Endodermal cell (in vitro differentiated cells): ENCODE measurements around the gene PRDM16. TPM values are rescaled to one million over a fixed set of nuclear protein-coding genes. Genes with fewer than 3 reads are reported as not detected.

Source experiments
- DNase-seq: peaks from one replicate; pipeline ENCODE4 v3.0.0-alpha.2; 2017
- H3K27ac ChIP-seq: 2 replicates; pipeline ENCODE4 v1.5.1; 2013; ENCODE audit warnings: mild to moderate bottlenecking, low read depth, low read length, moderate library complexity
- H3K27me3 ChIP-seq: 2 replicates; pipeline ENCODE4 v1.6.1; 2013; ENCODE audit warnings: mild to moderate bottlenecking, low read length, moderate library complexity; ENCODE audit not compliant: insufficient read depth, control insufficient read depth, poor library complexity, severe bottlenecking
- H3K36me3 ChIP-seq: 2 replicates; pipeline ENCODE4 v1.7.0; 2013; ENCODE audit warnings: mild to moderate bottlenecking, low read length, moderate library complexity; ENCODE audit not compliant: control insufficient read depth, insufficient read depth
- H3K4me1 ChIP-seq: one replicate; pipeline ENCODE4 v1.7.0; 2013; ENCODE audit warnings: low read length; ENCODE audit not compliant: control insufficient read depth, insufficient read depth
- H3K4me3 ChIP-seq: 2 replicates; pipeline ENCODE4 v1.5.1; 2013; ENCODE audit warnings: mild to moderate bottlenecking, low read length, moderate library complexity
- H3K9ac ChIP-seq: 2 replicates; pipeline ENCODE4 v1.6.1; 2013; ENCODE audit warnings: mild to moderate bottlenecking, low read length, moderate library complexity; ENCODE audit not compliant: poor library complexity, severe bottlenecking; ENCODE audit errors: extremely low read depth
- H3K9me3 ChIP-seq: 2 replicates; pipeline ENCODE4 v1.6.1; 2013; ENCODE audit warnings: mild to moderate bottlenecking, low read length, moderate library complexity; ENCODE audit not compliant: control insufficient read depth
- H3K27ac Mint-ChIP-seq: 2 replicates; pipeline ENCODE4 v1.8.0; 2020; ENCODE audit warnings: mixed read lengths
- H3K27me3 Mint-ChIP-seq: 2 replicates; pipeline ENCODE4 v1.8.0; 2021; ENCODE audit warnings: mild to moderate bottlenecking, mixed read lengths; ENCODE audit not compliant: insufficient read depth
- H3K36me3 Mint-ChIP-seq: 2 replicates; pipeline ENCODE4 v1.8.0; 2020; ENCODE audit warnings: low read depth, mixed read lengths
- H3K4me1 Mint-ChIP-seq: 2 replicates; pipeline ENCODE4 v1.8.0; 2020; ENCODE audit warnings: mixed read lengths
- H3K4me3 Mint-ChIP-seq: 2 replicates; pipeline ENCODE4 v1.8.0; 2020; ENCODE audit warnings: mild to moderate bottlenecking, moderate library complexity, mixed read lengths
- H3K9me3 Mint-ChIP-seq: 2 replicates; pipeline ENCODE4 v1.8.0; 2020; ENCODE audit warnings: mild to moderate bottlenecking, mixed read lengths
- WGBS, 2 experiments: methylation state at CpG; one replicate each; pipeline versions ENCODE4 v1.1.5 to v1.1.7; 2013; ENCODE audit warnings: missing lambda C conversion rate in 2 of 2, mixed read lengths in 1 of 2; ENCODE audit not compliant: insufficient coverage in 1 of 2, insufficient read length in 1 of 2; 5-methylcytosine and 5-hydroxymethylcytosine counted together
- total RNA-seq, 2 donors: library from RNA; stranded (reverse); fragmentation: NEBNext Ultra II Directional in 1 of 2; extraction: Animal tissue kit (Norgen Biotek cat#: 25700) in 1 of 2; gene quantifications; 2 replicates in 1 of 2; 3 replicates in 1 of 2; pipeline ENCODE4 v1.2.1, GENCODE V29; 2021
- TF ChIP-seq, protein P1 (sequence below): fragments of 200-600 bp; sonication (generic); conservative IDR thresholded peaks from 2 replicates; pipeline ENCODE4 v1.5.0; 2021; ENCODE audit warnings: antibody characterized with exemption, mild to moderate bottlenecking

PRDM16 gene
- total RNA-seq, 2 donors from 2014 or later: 2.1 to 4.0 TPM

DNA sequence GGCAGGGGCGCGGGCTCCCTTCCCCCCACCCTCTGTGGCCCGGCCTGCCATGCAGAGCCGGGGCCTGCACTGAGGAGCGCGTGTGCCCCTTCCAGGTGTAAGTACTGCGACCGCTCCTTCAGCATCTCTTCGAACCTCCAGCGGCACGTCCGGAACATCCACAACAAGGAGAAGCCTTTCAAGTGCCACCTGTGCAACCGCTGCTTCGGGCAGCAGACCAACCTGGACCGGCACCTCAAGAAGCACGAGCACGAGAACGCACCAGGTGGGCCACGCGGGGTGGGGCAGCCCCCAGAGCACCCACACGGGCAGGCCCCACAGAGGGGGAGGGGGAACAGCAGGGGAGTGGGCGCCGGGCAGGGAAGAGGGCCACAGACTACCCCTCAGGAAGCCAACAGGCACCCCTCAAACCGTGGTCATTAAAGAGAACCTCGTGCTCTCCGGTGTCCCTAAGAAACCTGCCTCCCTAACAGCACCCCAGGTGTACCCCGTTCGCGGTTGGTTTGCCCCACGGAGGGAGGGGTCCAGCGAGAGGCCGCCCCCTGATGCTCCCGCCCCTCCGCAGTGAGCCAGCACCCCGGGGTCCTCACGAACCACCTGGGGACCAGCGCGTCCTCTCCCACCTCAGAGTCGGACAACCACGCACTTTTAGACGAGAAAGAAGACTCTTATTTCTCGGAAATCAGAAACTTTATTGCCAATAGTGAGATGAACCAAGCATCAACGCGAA, 356.6 kb downstream of the PRDM16 start:
- 93 to 96% methylated on average over 23 to 44 of the region's 44 CpGs for WGBS, 2 experiments
- H3K9me3 ChIP-seq: no peaks in the 10 kb centered on the region
- Mint-ChIP-seq H3K27me3 (no peaks in the 10 kb centered on the region), H3K4me1 (peaks cover 2% of the 10 kb centered on the region), H3K4me3 (no peak overlapping the region), H3K27ac (no peak overlapping the region), H3K36me3 (no peaks in the 10 kb centered on the region), H3K9me3 (no peaks in the 10 kb centered on the region)
- H3K27ac ChIP-seq: no peak overlapping the region
- H3K36me3 ChIP-seq: no peaks in the 10 kb centered on the region
- no peak overlapping the region for H3K9ac ChIP-seq
- no peak overlapping the region for H3K4me3 ChIP-seq
- DNase-seq: no peak
- no peaks in the 10 kb centered on the region for H3K27me3 ChIP-seq
- TF ChIP-seq, protein P1, sequence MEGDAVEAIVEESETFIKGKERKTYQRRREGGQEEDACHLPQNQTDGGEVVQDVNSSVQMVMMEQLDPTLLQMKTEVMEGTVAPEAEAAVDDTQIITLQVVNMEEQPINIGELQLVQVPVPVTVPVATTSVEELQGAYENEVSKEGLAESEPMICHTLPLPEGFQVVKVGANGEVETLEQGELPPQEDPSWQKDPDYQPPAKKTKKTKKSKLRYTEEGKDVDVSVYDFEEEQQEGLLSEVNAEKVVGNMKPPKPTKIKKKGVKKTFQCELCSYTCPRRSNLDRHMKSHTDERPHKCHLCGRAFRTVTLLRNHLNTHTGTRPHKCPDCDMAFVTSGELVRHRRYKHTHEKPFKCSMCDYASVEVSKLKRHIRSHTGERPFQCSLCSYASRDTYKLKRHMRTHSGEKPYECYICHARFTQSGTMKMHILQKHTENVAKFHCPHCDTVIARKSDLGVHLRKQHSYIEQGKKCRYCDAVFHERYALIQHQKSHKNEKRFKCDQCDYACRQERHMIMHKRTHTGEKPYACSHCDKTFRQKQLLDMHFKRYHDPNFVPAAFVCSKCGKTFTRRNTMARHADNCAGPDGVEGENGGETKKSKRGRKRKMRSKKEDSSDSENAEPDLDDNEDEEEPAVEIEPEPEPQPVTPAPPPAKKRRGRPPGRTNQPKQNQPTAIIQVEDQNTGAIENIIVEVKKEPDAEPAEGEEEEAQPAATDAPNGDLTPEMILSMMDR: no peak
- no peaks in the 10 kb centered on the region for H3K4me1 ChIP-seq

DNA sequence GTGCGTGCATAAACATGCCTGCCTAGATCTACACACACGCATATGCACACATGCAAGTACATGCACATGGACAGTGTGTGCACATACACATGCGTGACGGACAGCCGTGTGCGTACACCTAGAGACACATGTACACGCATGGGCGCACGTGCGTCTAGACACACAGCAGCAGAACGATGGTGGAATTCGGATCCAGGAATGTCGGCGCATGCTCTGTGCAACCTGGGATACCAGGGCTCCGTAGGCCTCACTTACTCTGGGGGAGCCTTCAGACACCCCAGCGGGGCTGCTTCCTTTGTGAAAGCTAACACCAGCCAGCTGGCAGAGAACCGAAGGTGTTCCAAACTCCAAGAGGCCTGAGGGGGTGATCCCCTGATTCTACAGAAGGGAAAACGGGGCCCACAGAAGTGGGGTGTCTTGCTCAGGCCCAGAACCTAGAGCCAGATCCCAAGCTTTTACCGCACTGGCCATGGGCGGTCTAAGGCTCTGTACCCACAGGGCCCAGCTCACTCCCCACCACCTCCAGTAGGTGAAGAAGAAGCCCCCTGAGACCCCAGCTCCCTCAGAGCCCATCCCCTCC, 358.0 kb downstream of the PRDM16 start:
- no peaks in the 10 kb centered on the region for H3K36me3 ChIP-seq
- H3K27me3 ChIP-seq: no peaks in the 10 kb centered on the region
- no peaks in the 10 kb centered on the region for H3K36me3 Mint-ChIP-seq
- H3K9me3 ChIP-seq: no peaks in the 10 kb centered on the region
- no peak overlapping the region for H3K9ac ChIP-seq
- no peaks in the 10 kb centered on the region for H3K27me3 Mint-ChIP-seq
- H3K27ac Mint-ChIP-seq: no peak overlapping the region
- peaks cover 2% of the 10 kb centered on the region for H3K4me1 Mint-ChIP-seq
- no peak overlapping the region for H3K27ac ChIP-seq
- no peak overlapping the region for H3K4me3 ChIP-seq
- TF ChIP-seq, protein P1: no peak
- WGBS, 2 experiments: 89 to 91% methylated on average over 17 to 20 of the region's 20 CpGs
- no peaks in the 10 kb centered on the region for H3K4me1 ChIP-seq
- H3K4me3 Mint-ChIP-seq: no peak overlapping the region
- DNase-seq: no peak
- no peaks in the 10 kb centered on the region for H3K9me3 Mint-ChIP-seq

DNA sequence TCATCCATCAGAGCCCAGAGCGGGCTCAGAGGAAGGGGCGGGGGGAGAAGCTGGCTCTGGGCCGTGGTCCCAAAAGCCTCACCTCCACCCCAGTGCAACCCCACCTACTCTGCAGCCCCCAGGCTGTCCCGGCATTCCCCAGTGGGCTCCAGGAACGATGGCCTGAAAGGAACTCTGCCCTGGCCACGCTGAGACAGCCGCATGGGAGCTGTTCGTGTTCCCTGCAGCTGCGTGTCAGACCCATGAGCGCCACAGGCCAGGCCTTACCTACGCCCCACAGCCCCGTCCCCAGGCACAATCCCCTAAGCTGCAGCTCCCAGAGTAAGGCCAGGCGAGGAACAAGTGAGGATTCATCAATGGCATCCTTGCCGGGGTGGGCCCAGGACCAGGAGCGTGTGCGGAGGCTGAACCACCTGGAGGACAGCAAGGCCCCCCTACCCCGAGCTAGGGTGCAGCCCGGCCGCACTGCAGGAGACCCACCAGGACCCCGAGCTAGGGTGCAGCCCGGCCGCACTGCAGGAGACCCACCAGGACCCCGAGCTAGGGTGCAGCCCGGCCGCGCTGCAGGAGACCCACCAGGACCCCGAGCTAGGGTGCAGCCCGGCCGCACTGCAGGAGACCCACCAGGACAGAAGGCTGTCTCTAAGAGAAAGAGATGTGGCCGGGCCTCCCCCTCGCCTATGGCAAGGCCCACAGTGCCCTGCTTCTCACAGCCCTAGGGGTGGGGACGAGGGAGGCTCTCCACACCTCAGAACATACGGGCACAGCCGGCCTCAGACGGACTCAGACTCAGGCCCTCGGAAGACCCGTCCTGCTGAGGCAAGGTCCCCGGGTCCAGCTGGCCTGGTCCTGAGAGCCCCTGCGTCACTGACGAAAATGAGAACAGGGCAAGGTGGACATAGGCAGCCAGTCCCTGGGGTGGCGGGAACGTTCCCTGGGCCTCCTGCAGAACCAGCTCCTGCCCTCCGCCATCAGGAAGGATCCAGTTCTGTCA, 359.0 kb downstream of the PRDM16 start:
- H3K4me1 ChIP-seq: no peaks in the 10 kb centered on the region
- no peak for DNase-seq
- no peak overlapping the region for H3K27ac Mint-ChIP-seq
- H3K27ac ChIP-seq: no peak overlapping the region
- no peak overlapping the region for H3K4me3 Mint-ChIP-seq
- 91 to 99% methylated on average over 19 to 43 of the region's 43 CpGs for WGBS, 2 experiments
- H3K36me3 Mint-ChIP-seq: no peaks in the 10 kb centered on the region
- H3K27me3 Mint-ChIP-seq: no peaks in the 10 kb centered on the region
- H3K36me3 ChIP-seq: no peaks in the 10 kb centered on the region
- no peak overlapping the region for H3K9ac ChIP-seq
- peaks cover 2% of the 10 kb centered on the region for H3K4me1 Mint-ChIP-seq
- no peaks in the 10 kb centered on the region for H3K9me3 Mint-ChIP-seq
- TF ChIP-seq, protein P1: no peak
- H3K9me3 ChIP-seq: no peaks in the 10 kb centered on the region
- H3K27me3 ChIP-seq: no peaks in the 10 kb centered on the region
- H3K4me3 ChIP-seq: no peak overlapping the region
